ENCODE data around the gene RNF212. TPM values are rescaled to one million over a fixed set of nuclear protein-coding genes. Genes with fewer than 3 reads are reported as not detected.

RNF212 gene
- polyA plus RNA-seq, 1 donor from 2014 or later = 0.68 TPM

DNA sequence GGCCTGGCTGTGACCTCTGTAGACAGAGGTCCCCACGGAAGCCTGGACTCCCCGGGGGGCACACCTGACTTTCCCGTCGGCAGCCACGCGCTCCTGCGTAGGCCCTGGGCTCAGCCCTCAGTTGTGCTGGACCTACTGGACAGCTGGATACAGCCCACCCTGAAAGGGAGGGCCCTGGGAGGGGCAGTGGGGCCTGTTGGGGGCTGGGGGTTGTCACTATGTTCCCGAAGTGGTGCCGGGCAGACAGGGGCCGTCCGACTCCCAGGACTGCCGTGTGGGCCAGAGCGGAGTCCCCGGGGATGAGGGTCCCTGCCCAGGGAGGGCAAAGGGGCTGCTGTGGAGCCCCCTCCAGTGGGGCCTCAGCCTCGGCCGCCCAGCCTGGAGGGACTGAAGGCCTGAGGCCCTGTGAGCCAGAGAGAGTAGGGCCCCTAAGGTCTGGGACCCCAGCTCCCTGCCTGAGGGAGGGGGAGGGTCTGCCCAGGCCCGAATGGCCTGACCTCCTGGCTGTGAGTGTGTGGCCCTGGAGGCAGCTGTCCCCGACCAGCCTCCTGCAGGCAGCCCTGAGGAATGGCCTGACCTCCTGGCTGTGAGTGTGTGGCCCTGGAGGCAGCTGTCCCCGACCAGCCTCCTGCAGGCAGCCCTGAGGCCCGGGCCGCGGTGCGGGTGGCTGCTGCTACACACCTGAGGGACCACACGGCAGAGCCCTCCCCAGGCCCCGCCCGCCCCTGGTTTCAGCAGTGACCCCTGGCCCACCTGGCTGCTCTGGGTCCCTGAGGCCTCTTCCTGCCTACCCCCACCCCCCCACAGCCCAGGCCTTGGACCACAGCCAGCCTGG lies 76.2 kb downstream of the RNF212 start:
- Mint-ChIP-seq H3K27ac (no peak overlapping the region), H3K27me3 (peaks cover 5% of the 10 kb centered on the region), H3K4me1 (no peaks in the 10 kb centered on the region), H3K4me3 (no peak overlapping the region), H3K36me3 (no peaks in the 10 kb centered on the region), H3K9me3 (no peaks in the 10 kb centered on the region)

DNA sequence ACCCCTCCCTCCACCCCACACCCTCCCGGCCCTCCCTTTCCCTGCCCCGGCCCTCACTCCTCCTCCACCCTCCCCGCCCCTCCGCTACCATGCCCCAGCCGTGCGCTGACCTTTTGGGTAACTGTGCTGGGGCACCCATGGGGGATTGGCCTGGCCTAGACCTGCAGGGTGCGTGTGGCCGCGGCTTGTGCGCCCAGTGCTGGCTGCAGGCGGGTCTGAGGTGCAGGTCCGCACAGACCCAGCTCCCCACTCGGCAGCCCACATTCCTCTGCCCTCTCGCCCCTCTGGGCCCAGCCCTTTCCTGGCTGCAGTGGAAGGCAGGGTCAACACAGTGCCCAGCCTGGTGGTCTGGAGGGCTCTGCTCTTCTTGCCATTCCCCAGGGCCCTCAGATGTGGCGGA lies 77.3 kb downstream of the RNF212 start:
- Mint-ChIP-seq H3K36me3 (no peaks in the 10 kb centered on the region), H3K4me1 (no peaks in the 10 kb centered on the region), H3K27ac (no peak overlapping the region), H3K9me3 (no peaks in the 10 kb centered on the region), H3K27me3 (peaks cover 5% of the 10 kb centered on the region), H3K4me3 (no peak overlapping the region)

DNA sequence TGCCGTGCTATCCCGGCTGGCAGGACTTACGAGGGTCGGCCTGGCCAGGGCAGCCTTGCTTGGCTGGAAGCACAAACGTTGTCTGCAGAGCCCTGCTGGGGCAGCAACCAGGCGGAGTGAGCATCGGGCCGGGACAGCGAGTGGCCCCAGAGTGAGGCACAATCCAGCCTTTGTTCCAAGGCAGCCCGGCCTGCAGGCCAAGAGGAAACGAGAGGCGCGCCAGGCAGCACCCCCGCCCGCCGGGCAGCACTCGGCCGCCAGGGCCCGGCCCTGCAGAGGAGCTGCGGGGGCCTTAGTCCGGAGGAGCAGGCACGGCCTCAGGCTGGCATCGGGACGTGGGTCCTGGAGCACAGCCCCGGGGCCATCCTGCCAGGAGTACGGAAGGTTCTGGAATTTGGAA lies 77.9 kb downstream of the RNF212 start:
- H3K27me3 Mint-ChIP-seq = peaks cover 5% of the 10 kb centered on the region
- no peak overlapping the region for H3K27ac Mint-ChIP-seq

DNA sequence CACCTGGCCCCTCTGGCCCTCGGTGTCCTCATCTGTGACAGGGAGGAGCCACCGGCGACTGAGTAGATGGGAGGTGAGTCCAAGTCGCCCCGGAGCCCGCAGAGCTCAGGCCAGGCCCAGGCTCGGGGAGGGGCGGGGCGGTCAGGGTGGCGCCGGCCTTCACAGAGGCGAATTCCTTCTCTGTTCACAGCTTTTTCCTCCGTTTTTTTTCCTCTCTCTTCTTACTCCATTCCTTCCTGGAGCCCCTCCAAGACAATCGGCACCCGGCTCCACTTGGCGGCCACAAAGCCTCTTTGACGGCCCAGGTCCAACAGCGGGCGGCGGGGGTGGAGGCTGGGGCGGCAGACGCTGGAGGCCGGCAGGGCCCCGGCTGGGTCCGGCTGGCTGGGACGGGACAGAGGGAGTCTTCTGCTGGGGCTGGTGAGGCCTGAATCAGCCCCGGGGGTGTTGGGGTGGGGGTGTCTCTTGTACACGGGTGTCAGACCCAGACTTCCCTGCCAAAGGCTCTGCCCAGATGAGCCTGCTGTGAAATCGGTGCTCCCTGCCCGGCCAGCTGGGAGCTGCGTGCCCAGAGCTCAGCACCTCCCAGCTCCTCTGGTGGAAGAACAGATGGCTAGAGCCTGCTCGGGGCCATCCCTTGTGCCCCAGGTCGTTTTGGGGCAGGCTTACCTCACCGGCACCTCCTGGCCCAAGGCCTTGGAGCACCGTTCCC lies 79.4 kb downstream of the RNF212 start:
- Mint-ChIP-seq H3K4me1 (no peaks in the 10 kb centered on the region), H3K27me3 (peaks cover 5% of the 10 kb centered on the region), H3K4me3 (no peak overlapping the region)

More for the DNA sequence above, 77.9 kb downstream of the RNF212 start:
- Mint-ChIP-seq H3K4me1 (no peaks in the 10 kb centered on the region), H3K36me3 (no peaks in the 10 kb centered on the region), H3K4me3 (no peak overlapping the region), H3K9me3 (no peaks in the 10 kb centered on the region)

DNA sequence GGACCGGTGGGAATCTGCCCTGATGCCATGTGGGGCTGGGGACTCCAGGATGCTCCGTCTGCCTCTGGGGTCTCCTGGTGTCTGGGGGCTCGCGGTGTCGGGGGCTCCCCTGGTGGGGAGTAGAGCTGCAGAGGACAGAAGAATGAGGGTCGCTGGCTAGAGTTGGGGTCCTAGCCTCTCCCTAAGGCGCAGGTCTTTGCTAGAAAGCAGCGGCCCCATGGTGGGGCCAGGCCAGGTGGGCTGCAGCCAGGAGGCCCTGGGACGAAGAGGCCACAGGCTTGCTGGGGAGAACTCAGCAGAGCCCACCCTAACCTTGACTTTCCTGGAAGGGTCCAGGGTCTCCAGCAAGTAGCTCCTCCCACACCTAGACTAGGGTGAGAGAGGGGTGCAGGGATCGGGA lies 80.5 kb downstream of the RNF212 start:
- H3K4me1 Mint-ChIP-seq = no peaks in the 10 kb centered on the region
- no peaks in the 10 kb centered on the region for H3K36me3 Mint-ChIP-seq
- H3K9me3 Mint-ChIP-seq = no peaks in the 10 kb centered on the region
- H3K27me3 Mint-ChIP-seq = peaks cover 5% of the 10 kb centered on the region
- H3K4me3 Mint-ChIP-seq = no peak overlapping the region
- H3K27ac Mint-ChIP-seq = no peak overlapping the region

More for the DNA sequence above, 79.4 kb downstream of the RNF212 start:
- Mint-ChIP-seq H3K36me3 (no peaks in the 10 kb centered on the region), H3K9me3 (no peaks in the 10 kb centered on the region), H3K27ac (no peak overlapping the region)

DNA sequence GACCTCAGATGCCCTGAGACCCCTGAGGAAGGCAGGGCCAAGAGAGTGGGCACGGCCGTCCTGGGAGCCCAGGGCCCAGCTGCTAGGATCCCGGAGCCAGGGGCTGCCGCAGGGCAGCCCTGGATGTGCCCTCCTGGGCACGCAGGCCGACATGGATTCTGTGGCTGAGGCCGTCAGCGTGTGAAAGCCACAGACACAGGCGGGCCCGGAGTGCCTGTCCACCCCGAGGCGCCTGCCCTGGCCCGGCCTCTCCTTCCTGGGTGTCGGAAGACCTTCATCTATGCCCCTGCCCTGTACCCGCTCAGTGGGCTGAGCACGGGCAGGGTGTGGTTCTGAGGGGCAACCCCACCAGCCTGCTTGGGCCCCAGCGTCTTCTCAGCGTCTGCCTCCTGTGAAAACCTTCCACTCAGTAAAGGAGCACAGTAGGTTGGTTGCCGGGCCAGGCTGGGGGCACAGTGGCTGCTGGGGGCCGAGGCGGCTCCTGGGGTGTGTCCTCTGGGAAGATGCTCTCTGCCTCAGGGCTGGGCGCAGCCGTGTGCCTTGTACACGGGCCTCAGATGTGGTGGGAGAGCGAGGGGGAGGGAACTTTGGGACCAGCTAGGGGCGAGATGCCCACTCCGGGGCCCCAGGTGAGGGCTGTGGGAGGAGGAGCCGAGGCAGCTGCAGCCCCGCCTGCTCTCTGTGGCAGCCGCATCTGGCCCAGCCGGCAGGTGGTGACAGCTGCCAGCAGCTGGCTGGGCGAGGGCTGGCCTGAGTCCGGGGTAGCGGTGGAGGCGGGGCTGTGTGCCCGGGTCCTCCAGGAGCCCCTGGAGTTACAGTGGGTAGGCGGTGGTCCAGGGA lies 81.2 kb downstream of the RNF212 start:
- Mint-ChIP-seq H3K36me3 (no peaks in the 10 kb centered on the region), H3K27ac (no peak overlapping the region), H3K4me3 (no peak overlapping the region), H3K9me3 (no peaks in the 10 kb centered on the region), H3K4me1 (no peaks in the 10 kb centered on the region), H3K27me3 (peaks cover 5% of the 10 kb centered on the region)

DNA sequence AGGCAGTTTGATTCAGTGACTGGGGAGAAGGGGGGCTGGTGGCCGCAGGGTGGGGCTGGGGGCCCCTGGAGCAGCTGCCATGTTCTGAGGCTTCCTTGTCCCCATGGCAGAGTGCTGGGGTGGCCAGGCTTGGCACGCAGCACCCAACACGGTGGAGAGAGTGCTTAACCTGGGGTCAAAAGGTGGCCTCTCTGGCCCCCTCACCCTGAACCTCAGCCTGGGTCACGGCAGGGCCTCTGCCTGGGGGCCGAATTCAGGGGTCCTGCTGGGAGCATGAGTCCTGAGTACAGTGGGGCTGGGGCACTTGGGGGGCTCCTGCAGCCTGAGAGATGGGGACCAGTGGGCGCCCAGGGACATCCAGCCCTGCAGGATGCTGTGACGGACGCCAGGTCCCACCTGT lies 82.0 kb downstream of the RNF212 start:
- H3K27me3 Mint-ChIP-seq = peaks cover 5% of the 10 kb centered on the region
- peaks cover 0 to 4% (median 0%) of the 10 kb centered on the region in 3 donors for H3K4me1 Mint-ChIP-seq
- no peaks in the 10 kb centered on the region for H3K36me3 Mint-ChIP-seq
- no peak overlapping the region for H3K4me3 Mint-ChIP-seq
- no peak overlapping the region for H3K27ac Mint-ChIP-seq
- no peaks in the 10 kb centered on the region for H3K9me3 Mint-ChIP-seq

DNA sequence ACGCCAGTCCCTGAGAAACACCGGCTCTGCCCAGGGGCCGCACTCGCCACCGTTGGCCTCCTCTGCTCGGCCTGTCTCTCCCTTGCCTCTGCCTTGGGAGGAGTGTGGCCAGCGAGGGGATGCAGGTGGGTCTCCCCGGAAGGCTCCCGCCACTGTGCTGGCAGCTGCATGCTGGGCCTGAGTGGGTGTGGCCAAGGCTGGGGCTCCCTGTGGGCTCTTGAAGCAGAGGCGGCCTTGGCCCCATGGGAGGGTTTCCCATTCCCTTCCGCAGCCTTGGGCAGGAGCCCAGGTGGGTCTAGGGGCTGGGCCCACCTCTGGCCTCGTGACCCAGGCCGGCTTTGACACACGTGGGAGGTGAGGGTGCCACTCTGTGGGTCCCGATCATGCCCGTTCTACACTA lies 82.8 kb downstream of the RNF212 start:
- no peak overlapping the region for H3K27ac Mint-ChIP-seq
- peaks cover 0 to 10% (median 7%) of the 10 kb centered on the region in 3 donors for H3K4me1 Mint-ChIP-seq
- no peaks in the 10 kb centered on the region for H3K36me3 Mint-ChIP-seq
- peaks cover 5% of the 10 kb centered on the region for H3K27me3 Mint-ChIP-seq
- H3K4me3 Mint-ChIP-seq = peak overlapping the region in 1 of 4 donors; percentile 55
- no peaks in the 10 kb centered on the region for H3K9me3 Mint-ChIP-seq

DNA sequence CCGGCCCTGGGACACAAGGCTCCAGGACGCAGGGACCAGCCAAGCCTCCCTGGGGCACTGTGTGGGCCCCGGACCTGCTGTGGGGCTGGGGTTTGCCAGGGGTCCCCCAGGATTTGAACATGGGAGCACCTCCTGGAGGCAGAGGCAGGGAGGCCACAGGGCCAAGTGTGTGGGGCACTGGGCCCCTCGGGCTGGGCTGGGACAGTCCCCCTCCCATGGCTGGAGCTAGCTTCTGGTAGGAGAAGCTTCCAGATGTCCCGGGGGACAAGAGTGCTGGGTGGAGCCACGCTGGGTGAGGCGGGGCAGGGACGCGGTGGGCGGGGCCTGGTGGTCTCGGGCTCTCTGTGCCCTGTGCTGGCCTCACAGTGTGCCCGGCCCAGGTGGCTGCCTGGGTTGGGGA lies 83.3 kb downstream of the RNF212 start:
- peaks cover 5% of the 10 kb centered on the region for H3K27me3 Mint-ChIP-seq
- no peaks in the 10 kb centered on the region for H3K9me3 Mint-ChIP-seq
- peaks cover 0 to 11% (median 10%) of the 10 kb centered on the region in 3 donors for H3K4me1 Mint-ChIP-seq
- H3K27ac Mint-ChIP-seq = no peak overlapping the region
- no peaks in the 10 kb centered on the region for H3K36me3 Mint-ChIP-seq
- no peak overlapping the region for H3K4me3 Mint-ChIP-seq

DNA sequence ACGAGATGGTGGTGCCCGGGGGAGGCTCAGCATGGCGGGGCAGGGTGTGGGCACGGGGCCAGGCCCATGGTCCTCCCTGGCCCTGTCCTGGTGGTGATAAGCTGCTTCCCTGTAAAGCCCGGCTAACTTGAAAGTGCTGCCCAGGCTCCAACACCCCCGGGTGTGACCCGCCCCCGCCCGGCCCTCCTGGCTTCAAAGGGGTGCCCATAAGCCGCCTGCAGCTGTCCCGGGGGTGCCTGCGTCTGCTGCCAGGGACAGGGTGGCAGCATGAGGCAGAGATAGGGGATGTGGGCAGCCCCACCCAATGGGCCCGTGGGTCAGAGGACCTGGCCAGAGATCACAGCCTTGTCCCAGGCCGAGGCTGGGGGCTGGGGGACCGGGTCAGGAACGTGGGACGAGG lies 83.8 kb downstream of the RNF212 start:
- Mint-ChIP-seq H3K27ac (no peak overlapping the region), H3K36me3 (no peaks in the 10 kb centered on the region), H3K27me3 (peaks cover 5% of the 10 kb centered on the region), H3K4me3 (no peak overlapping the region), H3K4me1 (peaks cover 0 to 11% (median 10%) of the 10 kb centered on the region in 3 donors), H3K9me3 (no peaks in the 10 kb centered on the region)

DNA sequence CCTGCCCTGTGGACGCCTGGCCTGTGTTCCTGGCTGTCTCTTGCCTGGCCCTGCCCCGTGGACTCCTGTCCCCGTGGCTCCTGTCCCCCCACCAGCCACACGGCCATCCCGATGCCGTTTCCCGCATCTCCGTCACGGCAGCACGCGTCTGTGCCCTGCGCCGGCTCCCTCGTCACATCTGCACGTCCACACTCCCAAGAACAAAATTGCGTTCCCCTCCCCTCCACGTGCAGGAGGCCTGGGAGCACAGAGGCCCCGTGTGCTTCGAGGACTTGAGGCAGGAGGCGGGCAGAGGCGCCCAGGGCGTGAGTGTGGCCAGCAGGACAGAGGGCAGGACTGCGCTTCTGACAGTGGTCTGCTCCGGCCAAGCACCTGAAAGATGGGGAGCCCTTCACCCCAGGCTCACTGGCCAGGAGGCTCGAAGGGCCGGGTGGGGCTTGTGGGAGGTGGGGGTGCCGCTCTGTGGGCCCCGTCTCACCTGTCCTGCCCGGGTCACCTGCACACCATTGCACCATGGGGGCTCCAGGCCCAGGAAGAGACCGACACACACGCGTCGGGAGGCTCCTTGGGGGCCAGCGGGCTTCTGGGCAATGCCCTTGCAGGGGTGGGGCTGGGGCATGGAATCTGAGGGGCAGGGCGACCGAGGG lies 84.7 kb downstream of the RNF212 start:
- Mint-ChIP-seq H3K4me1 (peaks cover 0 to 13% (median 10%) of the 10 kb centered on the region in 3 donors), H3K9me3 (no peaks in the 10 kb centered on the region), H3K36me3 (no peaks in the 10 kb centered on the region), H3K4me3 (peak overlapping the region in 1 of 4 donors; percentile 27), H3K27ac (no peak overlapping the region), H3K27me3 (peaks cover 4% of the 10 kb centered on the region)

DNA sequence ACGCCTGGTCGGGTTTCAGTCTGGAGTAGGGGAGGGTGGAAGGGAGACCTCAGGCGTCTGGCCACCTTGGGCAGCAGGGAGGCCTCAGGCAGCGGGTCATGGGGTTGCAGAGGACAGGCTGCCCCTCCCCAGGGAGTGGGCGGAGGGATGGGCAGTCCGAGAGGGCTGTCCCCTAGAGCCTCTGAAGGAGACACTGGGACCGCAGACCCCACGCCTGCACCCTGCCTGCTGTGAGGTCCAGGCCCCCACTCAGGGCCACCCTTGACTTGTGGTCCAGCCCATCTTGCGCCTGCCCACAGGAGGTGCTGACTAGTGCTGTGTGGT lies 85.5 kb downstream of the RNF212 start:
- peaks cover 0 to 13% (median 10%) of the 10 kb centered on the region in 3 donors for H3K4me1 Mint-ChIP-seq
- H3K4me3 Mint-ChIP-seq = peak overlapping the region in 1 of 4 donors; percentile 41
- H3K9me3 Mint-ChIP-seq = no peaks in the 10 kb centered on the region
- peaks cover 3% of the 10 kb centered on the region for H3K27me3 Mint-ChIP-seq
- no peak overlapping the region for H3K27ac Mint-ChIP-seq
- no peaks in the 10 kb centered on the region for H3K36me3 Mint-ChIP-seq

DNA sequence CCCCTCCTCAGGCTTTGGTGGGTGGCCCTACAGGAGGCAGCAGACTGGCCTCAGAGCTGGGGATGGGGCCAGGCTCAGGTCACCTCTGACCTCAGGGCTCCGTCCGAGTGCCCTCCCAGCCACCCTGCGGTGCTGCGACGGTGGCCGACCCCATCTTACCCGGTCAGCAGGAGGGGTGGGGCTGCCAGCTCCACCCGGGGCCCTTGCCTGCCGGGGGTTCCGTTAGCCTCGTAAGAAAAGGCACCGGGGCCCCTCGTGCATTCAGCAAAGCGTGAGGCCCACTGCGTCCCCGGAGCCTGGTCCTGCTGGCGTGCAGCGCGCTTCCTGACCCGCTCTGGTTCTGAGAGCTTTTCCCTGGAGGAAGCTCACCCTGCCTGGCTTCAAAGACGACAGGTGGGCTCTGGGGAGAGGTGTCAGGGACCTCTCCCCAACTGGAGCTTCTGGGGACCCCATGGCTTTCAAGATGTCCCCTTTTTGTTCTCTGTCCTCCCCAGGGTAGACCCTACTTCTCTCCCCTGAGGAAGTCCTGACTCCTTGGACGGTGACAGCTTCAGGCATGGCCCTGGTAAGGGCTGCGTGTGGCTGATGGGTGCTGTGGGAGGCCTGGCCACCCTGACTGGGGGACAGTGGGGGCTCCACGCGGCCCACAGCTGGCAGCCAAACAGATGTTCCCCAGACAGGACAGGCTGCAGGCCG lies 86.0 kb downstream of the RNF212 start:
- H3K4me1 Mint-ChIP-seq = peaks cover 0 to 13% (median 10%) of the 10 kb centered on the region in 3 donors
- no peak overlapping the region for H3K27ac Mint-ChIP-seq
- H3K4me3 Mint-ChIP-seq = peak overlapping the region in 1 of 4 donors; percentile 41
- no peaks in the 10 kb centered on the region for H3K36me3 Mint-ChIP-seq
- no peaks in the 10 kb centered on the region for H3K9me3 Mint-ChIP-seq
- peaks cover 1% of the 10 kb centered on the region for H3K27me3 Mint-ChIP-seq

DNA sequence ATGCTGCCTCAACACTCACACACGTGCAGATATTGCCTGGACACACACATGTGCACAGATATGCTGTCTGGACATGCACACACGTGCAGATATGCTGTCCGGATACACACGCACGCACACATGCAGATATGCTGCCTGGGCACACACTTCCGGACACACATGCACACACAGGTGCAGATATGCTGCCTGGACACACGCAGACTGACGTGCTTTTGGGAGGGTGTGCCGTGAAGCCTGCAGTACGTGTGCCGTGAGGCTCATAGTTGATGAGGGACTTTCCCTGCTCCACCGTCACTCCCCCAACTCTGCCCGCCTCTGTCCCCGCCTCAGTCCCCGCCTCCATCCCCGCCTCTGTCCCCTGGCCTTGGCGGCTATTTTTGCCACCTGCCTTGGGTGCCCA lies 87.2 kb downstream of the RNF212 start:
- H3K36me3 Mint-ChIP-seq = no peaks in the 10 kb centered on the region
- H3K9me3 Mint-ChIP-seq = no peaks in the 10 kb centered on the region
- peak overlapping the region in 3 of 4 donors; percentile 3 to 86 (median 78) for H3K4me3 Mint-ChIP-seq
- H3K4me1 Mint-ChIP-seq = peaks cover 0 to 14% (median 11%) of the 10 kb centered on the region in 3 donors
- H3K27me3 Mint-ChIP-seq = no peaks in the 10 kb centered on the region
- H3K27ac Mint-ChIP-seq = peak overlapping the region; percentile 57 to 85 (median 64)

Measured in IgD-negative memory B cell (primary cell).